SU-DHL-6 (cell line): ENCODE data around the gene ELMO1.

Experiments used
- EZH2phosphoT487 ChIP-seq: fragments of 200-600 bp; sonication (generic), shearing (Covaris generic); conservative IDR thresholded peaks from 2 replicates; pipeline ENCODE4 v1.6.1; 2018; ENCODE audit warnings: mild to moderate bottlenecking, antibody characterized with exemption, low read length, moderate library complexity, mixed read lengths
- TF ChIP-seq, protein P1 (sequence below): fragments of 200-600 bp; sonication (generic); IDR thresholded peaks from one replicate; pipeline ENCODE4 v1.5.1; 2017; ENCODE audit warnings: antibody characterized with exemption, mild to moderate bottlenecking, low read length, moderate library complexity; ENCODE audit not compliant: insufficient read depth, poor library complexity, severe bottlenecking

DNA sequence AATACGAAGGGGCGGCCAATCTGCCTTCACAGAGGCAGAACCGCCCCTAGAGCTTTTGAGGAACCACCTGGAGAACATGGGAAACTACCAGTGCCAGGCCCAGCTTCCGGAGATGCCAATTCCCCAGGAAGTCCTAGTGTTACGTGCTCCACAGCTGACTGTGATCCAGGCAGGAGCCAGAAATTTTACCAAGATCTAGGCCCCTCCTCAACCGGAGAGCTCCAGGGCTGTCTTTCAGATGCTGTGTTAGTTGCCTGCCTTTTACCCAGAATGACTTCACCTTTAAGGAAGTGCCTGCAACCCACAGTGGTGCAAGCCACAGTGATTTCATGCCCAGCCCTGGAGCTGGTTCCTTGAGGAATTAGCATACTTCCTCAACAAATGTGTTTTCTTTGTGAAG, 62.9 kb downstream of the ELMO1 start:
- TF ChIP-seq, protein P1, sequence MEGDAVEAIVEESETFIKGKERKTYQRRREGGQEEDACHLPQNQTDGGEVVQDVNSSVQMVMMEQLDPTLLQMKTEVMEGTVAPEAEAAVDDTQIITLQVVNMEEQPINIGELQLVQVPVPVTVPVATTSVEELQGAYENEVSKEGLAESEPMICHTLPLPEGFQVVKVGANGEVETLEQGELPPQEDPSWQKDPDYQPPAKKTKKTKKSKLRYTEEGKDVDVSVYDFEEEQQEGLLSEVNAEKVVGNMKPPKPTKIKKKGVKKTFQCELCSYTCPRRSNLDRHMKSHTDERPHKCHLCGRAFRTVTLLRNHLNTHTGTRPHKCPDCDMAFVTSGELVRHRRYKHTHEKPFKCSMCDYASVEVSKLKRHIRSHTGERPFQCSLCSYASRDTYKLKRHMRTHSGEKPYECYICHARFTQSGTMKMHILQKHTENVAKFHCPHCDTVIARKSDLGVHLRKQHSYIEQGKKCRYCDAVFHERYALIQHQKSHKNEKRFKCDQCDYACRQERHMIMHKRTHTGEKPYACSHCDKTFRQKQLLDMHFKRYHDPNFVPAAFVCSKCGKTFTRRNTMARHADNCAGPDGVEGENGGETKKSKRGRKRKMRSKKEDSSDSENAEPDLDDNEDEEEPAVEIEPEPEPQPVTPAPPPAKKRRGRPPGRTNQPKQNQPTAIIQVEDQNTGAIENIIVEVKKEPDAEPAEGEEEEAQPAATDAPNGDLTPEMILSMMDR = no peak
- TF ChIP-seq EZH2phosphoT487 = no peak
